ENCODE measurements around the gene SNX4.
"Not testable (repeated sequence)": the region's sequence is repeated elsewhere in the genome, so short reads cannot be mapped to it uniquely, and the experiment has no call there.

SNX4 gene

GRCh38 chr3:125462722-125463299 lies 57.2 kb downstream of the SNX4 start:
- DNase-seq (ENCODE audit: low read depth) = no peak

DNA sequence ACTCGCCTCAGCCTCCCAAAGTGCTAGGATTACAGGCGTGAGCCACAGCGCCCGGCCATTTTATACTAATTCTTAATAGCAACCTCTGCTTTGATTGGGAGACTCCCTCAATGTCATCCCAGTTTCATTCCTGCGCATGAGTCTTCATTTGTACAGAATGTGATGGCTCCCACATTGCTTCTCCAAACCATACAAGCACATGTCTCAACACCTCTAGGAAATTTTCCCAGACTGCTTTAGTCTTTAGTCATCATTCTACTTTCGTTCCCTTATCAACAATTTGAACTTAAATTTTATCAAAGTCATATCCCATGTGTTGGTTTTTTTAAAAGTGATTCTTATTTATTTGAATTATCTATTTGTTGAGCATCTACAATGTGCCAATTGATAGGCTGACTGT lies 58.1 kb downstream of the SNX4 start:
- DNase-seq (ENCODE audit: low read depth) = no peak

DNA sequence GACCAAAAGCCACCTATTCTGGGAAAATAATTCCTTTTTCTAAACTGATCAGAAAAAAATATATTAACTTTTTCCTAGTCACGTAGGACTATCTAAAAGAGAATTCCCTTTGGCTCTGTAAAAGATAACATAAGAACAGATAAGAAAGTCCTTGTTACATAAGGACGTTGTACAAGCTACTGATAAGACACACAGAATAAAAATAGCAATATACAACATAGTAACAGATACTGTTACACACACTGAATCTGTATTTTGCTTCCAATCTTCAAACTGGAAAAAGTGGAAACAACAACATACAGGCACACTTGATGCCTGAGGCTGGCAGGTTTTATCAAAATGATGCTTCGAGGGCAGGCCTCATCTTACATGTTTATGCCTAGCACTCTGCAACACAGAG lies 59.8 kb downstream of the SNX4 start:
- no peak for DNase-seq (ENCODE audit: low read depth)

GRCh38 chr3:125443923-125444322 lies 76.1 kb downstream of the SNX4 start:
- peak; percentile 87 for DNase-seq (ENCODE audit: low read depth)

GRCh38 chr3:125442506-125442905 lies 77.5 kb downstream of the SNX4 start:
- no peak for DNase-seq (ENCODE audit: low read depth)

GRCh38 chr3:125440970-125441369 lies 79.0 kb downstream of the SNX4 start:
- DNase-seq (ENCODE audit: low read depth) = no peak

DNA sequence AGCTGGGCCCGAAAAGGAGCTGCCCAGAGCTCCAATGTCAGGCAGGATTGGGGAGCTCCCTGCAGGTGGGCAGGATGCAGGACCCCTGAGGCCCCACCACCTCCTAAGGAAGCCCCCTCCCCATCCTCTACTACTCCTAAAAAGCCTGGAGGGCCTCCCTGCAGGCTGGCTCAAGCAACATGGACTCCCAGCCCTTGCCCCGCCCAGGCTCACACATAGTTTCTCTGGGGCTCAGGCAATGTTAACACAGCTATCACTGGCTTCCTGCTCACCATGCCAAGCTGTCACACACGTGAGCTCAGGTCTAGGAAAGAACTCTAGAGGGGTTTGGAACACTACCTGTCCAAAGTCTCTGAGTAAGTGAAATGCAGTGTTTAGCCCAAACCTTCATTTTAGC lies 79.4 kb downstream of the SNX4 start:
- no peak for DNase-seq (ENCODE audit: low read depth)

DNA sequence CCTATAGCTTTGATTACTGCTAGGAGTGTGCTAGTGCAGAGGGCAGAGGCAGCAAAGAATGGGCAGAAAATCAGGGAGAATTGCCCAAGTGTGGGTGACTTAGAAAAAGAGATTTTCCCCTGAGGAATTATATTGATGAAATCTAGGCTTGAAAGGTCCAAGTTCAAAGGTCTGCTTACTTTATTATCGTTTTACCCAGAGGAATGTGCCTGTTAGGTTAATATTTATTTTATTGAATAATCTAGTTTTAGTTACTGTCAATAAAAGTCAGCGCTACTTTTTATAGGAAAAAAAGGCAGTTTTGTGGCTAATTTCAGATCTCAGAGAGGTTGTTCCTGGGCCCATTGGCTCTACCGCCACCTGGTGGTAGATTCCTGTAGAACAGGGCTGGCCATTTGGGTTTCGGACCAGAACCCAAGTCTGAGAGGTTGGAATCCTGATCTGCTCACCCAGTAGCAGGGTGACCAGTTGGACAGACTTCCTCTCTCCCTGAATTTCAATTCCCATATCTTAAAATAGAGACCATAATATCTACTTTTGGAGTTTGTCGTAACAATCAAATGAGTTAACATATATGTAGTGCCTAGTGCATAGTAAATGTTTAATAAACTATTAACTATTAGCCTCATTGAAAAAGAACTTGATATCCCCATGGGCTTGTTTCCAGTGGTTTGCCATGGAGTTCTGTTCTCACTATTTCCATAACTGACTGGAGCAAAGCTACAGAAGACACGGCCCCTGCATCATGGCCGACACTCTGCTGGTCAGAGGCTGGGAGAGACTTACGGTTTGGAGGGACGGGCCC lies 82.2 kb downstream of the SNX4 start:
- peak; percentile 13 for DNase-seq (ENCODE audit: low read depth)

GRCh38 chr3:125436921-125437320 lies 83.1 kb downstream of the SNX4 start:
- no peak for DNase-seq (ENCODE audit: low read depth)

DNA sequence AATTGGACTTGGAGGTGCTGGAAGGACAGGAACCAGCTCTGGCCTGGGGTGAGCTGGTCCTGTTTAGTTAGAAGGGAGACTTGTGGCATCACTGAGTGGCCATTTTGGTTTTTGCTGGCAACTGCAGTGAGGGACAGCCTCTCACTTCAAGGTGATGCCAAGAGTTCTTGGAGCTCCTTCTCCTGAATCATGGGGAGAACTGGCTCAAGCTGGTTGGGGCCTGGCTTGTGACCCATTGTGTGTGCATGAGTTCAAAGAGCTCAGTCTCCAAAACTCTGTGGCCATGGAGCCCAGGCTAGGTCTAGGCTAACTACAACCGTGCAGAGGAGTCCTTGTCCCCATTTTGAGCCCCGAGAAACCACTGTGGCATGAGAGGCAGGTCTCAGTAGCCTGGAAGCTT lies 84.8 kb downstream of the SNX4 start:
- no peak for DNase-seq (ENCODE audit: low read depth)

- no peak for DNase-seq (ENCODE audit: low read depth)
Measured at GRCh38 chr3:125434582-125435011, 85.4 kb downstream of the SNX4 start.

DNA sequence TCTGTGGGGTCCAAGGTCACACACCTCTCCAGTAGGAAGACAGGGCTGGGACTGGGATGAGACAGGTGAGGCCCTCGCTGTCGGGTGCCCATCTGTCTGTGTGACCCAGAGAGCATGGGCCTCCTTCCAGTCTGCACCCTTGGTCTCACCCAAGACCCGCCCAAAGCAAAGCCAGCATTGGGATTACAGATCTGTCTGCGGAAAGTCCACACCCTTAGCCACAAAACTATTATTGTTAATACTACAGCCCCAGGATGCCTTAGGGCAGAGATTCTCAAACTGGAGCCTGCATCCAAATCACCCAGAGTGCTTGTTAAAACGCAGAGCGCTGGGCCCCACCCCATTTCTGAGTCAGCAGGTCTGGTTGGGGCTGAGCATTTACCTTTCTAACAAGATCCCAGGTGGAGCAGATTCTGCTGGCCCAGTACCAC lies 86.4 kb downstream of the SNX4 start:
- no peak for DNase-seq (ENCODE audit: low read depth)

GRCh38 chr3:125433091-125433534 lies 86.9 kb downstream of the SNX4 start:
- DNase-seq (ENCODE audit: low read depth) = no peak

DNA sequence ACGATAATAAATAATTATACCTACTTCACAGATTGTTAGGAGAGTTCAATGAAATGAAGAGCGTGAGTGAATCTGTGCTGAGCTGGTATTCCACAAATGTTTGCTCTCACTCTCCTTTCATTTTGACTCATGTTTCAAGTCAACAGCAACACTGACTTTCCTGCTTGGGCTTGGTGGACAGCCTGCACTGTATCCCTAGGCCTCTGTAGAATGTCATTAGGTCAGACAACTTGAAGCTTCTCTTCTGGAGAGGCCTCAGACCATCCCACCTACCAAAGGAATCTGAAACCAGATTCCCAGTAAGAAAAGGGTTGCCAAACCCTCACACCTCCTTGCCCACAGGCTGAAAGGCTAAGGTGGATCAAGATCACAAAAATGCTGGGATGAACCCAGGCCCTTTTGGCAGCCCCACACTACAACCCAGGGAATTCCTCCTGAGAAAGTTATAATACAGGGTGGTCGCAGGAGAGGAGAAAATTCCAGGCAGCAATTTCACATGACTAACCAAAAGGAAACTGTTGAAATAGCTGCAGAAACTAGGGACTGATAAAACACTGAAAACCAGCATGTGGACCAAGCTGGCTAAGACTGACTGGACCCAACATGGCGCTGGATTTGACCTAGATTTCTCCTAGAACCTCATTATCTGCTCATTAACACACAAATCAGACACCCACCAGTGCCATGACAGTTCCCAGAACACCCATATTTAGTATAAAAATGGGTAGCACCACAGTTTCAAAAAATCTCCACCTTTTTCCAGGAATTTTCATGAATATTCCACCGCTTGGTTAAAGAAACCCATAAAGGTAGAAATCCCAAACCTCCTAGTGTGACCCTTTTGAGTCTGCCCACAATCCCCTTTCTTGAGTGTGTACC lies 87.9 kb downstream of the SNX4 start:
- DNase-seq (ENCODE audit: low read depth) = no peak

- no peak for DNase-seq (ENCODE audit: low read depth)
Measured at GRCh38 chr3:125431391-125431790, 88.6 kb downstream of the SNX4 start.

DNA sequence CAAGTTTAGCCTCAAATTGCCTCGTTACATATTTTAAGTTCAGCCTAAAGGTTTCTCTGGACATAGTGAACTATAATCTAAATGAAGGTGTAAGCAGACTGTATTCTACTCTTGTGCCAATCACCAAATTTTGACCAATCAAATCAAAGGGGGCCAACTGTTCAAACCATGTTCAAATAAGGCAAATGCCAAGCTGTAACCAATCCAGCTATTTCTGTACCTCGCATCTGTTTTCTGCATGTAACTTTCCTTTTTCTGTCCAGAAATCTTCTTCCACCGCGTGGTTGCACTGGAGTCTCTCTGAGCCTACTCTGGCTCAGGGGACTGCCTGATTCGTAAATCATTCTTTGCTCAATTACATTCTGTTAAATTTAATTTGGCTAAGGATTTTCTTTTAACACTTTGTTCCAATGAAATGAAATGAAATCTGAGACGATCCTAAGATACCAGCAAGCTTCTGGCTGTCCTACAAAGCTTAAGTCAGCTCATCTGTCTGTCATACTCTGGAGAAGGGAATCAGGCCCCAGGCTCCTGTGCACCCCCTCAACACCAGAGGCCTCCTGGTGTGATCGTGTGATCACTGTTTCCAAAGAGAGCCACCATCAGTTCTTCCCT lies 91.7 kb downstream of the SNX4 start:
- DNase-seq (ENCODE audit: low read depth) = no peak

GRCh38 chr3:125418306-125418705 lies 101.7 kb downstream of the SNX4 start:
- DNase-seq (ENCODE audit: low read depth) = no peak

- DNase-seq (ENCODE audit: low read depth) = no peak
Measured at GRCh38 chr3:125416235-125416634, 103.8 kb downstream of the SNX4 start.

GRCh38 chr3:125414669-125415068 lies 105.3 kb downstream of the SNX4 start:
- no peak for DNase-seq (ENCODE audit: low read depth)

DNA sequence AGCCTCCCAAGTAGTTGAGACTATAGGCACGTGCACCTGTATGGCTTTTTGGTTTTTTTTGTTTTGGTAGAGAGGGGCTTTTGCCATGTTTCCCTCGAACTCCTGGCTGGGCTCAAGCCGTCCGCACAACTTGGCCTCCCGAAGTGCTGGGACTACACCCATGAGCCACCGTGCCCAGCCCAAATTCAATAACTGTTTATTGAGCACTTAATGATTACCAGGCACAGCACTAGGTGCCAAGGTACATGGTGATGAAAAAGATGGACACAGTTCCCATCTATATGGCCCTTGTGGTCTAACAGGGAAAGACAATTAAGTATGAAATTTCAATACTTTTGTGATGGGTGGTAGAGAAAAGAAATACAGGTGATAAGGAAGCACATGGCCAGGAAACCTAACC lies 109.1 kb downstream of the SNX4 start:
- DNase-seq (ENCODE audit: low read depth) = no peak

DNA sequence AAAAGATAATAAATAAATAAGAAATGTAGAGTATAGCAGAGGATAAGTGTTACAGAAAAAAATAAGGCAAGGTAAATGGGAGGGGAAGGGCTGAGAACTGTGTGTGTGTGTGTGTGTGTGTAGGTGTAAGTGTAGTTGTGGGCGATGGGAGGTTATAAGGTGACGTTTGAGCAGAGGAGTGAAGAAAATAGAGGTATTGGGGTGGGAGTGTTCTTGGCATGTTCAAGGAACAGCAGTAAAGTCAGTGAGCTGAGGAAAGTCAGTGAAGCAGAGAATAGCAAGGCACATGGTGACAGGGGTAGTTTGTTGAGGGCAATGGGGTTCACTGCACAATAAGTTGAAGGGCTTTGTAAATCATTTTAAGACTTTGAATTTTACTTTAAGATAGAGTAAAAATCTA lies 113.9 kb downstream of the SNX4 start:
- no peak for DNase-seq (ENCODE audit: low read depth)

- not testable (repeated sequence) for DNase-seq (ENCODE audit: low read depth)
Measured at GRCh38 chr3:125405515-125405914, 114.5 kb downstream of the SNX4 start.
